ENCODE measurements around the gene RAX2.

Gene RAX2

GRCh38 chr19:3800996-3801395, 29.0 kb upstream of the RAX2 start:
- no peak for DNase-seq

- DNase-seq = no peak
Measured at GRCh38 chr19:3798137-3798536, 26.1 kb upstream of the RAX2 start.

- DNase-seq = no peak
Measured at GRCh38 chr19:3796358-3796757, 24.3 kb upstream of the RAX2 start.

DNA sequence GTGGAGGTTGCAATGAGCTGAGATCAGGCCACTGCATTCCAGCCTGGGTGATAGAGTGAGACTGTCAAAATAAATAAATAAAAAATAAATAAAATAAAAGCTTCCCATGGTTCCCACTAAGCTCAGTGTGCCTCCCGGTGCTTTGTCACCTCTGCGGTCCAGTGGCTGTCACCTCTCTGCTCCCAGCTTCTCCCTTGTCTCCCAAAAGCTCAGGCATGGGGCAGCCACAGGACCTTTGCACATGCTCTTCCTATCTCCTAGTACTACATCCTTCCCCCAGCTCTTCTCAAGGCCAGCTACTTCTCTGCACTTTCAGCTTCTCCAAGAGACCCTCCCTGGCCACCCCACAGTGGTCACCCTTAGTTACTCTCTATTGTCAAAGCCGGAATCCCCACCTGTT, 21.8 kb upstream of the RAX2 start:
- DNase-seq = no peak

DNA sequence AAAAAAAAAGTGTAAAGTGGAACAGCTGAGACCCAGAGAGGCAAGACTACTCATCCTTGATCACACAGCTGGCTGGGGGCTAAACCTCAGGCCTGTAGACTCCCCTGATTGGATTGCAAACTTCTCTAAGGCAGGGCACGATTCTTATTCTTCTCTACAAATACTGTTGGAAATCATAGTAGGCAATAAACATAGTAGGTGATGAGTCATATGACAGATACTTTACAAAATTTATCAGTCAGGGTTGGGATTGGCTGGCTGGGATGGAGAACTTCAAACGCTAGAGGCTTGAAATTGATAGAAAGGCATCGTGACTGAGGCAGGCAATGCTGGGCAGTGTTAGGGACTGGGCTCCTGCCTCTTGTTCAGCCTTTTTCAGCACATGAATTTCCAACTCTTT, 20.1 kb upstream of the RAX2 start:
- DNase-seq = no peak

DNA sequence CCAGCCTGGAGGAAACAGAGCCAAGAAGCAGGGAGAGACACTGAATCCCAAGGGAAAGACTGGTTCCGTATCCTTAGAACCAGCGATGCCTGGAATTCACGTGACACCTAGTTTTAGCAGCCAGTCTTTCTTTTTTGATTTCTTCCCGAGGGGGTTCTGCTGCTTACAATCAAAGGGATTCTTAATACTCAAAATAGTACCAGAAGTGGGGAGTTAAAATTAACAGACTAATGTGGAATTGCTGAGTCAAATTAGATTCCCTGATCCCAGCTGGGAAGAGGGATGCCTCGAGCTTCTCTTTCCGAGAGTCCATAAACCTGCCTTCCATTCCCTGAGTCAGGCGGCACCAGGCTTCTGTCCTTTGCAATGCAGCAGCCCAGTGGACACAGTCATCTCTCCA, 18.9 kb upstream of the RAX2 start:
- no peak for DNase-seq

- DNase-seq = no peak
Measured at GRCh38 chr19:3790209-3790734, 18.2 kb upstream of the RAX2 start.

DNA sequence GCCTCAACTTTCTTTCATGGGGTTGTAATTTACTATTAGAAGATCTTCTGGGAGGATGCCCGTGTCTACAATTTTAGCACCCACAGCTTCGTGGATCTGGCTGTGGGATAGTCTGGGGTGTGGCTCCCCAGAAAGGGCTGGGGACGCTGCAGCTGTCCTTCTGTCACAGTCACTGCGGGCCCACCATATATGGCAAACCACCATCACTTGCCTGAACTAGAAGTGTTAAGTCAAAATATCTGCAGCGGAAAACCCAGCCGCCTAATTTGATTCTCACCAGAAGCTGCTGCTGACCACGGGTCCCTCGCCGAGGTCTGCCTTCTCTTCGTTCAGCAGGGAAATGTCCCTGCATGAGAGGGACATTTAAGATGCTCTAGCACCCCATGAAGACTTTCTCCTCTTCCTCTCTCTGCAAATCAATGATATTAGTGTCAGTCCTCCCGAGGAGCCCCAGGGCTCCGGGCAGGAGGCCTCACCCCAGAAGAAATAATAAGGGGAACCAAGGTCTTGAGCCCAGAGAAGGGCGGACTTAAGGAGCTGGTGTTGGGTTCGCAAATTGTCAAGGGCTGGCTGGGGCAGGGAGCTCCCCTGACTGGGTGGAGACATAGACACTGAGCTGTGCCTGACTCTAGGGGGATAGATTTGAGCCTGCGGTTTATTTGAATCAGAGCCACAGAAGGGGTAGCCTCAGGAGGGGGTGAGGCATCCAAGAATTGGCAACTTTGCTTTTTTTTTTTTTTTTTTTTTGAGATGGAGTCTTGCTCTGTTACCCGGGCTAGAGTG, 17.2 kb upstream of the RAX2 start:
- DNase-seq = no peak

DNA sequence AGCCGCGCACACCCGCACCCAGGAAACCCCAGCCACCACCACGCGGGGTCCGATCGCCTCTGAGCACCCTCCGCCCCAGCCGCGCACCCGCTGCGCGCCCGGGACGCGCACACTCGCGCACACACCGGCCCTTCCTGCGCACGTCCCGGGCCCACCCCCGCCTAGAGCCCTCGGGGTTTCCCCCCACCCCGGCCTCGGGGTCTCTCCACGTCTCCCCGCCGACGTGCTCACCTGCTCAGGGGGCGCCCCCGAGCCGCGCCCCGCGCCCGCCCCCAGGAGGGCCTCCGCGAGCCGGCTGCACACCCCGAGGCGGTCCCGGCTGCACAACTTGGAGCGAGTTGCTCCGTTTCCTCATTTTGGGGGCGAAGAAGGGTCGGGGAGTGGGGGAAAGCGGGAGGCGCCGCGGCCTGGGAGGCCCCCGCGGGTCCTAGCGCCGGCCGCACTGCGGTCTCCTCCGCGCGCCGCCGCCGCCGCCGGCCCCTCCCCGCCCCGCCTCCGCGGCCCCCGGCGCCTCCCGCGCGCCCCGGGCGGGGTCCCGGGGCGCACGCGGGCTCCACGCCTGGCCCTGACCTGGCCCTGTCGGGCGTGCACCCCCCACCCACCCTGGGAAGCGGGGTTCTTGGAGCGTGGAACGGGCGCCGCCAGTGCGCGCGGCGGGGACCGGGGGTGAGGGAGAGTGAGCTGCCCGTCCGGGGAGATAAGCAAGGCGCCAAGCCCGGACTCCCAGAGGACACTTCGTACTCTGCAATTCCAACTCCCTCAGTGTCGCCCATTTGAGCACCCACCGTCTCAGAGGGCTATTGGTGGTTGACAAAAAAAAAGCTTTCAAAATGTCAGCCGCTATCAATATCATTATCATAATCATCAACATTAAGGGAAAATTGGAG, 14.2 kb upstream of the RAX2 start, which contains the start of gene MATK:
Gene MATK (minus strand): TSS at position 444 of the 887 bp plus-strand sequence. CDS start 1,246 bp downstream, outside the sequence.
- no peak for DNase-seq

GRCh38 chr19:3785451-3785937, 13.5 kb upstream of the RAX2 start:
- no peak for DNase-seq

GRCh38 chr19:3784607-3785450, 12.8 kb upstream of the RAX2 start:
- DNase-seq = no peak

DNA sequence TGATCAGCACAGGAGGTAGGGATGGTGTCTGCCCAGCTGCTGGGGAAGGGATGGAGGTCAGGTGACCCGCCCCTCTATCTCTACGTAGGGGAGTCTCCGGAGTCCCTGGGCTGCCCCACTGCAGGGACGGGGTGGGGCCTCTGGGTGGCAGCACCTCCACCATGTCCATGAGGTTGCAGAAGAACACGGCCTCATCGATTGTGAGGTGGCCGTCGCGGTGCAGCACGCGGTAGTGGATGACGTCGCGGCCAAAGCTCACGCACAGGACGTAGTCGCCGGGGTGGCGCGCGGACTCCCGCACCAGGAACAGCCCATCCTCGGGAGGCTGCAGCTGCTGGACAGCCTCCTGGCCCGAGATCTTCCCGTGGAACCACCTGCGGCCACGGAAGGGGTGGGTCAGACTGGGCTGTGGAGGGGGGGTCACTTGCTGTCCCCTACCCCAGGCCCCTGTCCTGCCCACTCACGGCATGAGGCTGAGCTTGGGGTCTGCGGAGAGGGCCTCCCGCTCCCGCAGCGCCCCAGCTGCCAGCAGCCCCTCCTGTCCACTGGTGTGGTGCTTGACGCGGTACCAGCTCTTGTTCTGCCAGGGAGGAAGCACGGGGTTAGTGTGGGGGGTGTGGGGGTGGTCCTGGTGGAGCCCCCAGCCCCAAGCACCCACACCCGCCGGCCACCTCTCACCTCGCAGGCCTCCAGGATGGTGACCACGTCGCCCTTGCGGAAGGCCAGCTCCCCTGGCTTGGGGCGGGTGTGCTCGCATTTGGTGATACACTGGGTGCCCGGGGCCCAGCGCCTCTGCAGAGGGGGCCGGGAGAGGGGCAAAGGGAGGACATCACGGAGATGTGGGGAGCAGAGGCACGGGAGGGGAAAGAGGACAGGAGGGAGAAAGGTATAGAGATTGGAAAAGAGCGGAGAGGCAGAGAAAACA, 11.9 kb upstream of the RAX2 start:
- no peak for DNase-seq

DNA sequence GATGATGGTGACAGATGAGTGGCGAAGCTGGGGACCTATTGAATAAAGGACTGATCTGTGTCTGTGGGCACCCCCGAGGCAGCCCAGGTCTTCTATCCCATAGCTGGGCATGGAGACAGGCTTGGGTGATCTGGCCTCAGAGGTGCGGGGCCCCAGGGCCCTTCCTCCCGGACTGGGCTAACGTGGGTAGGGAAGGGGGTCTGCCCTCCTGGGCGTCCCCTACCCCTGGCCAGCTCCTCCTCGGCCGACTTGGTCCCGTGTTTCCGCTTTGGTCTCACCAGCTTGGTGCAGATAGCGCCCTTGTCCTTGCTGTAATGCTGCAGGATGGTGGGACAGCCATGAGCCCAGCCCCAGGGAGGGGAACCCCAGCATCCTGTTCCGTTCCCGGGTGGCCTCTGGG, 10.9 kb upstream of the RAX2 start:
- DNase-seq = no peak

- DNase-seq = no peak
Measured at GRCh38 chr19:3782330-3782729, 10.3 kb upstream of the RAX2 start.

DNA sequence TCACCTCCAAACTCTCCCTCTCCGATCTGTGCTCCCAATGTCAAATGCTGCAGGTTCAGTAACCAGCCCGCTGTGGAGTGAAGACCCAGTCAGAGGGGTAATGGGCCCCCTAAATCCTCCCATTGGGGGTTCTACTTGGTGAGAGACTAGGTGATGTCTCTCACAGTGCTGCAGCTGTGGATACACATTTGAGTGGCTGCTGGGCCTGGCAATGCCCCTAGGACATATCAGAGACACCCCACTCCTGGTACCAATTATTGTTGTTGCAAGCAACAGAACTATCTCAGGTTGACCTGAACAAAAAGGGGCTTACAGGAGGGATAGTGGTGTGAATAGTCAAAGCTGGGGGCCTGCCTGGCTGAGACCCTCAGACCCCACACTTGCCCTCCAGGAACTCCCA, 9.6 kb upstream of the RAX2 start:
- no peak for DNase-seq

DNA sequence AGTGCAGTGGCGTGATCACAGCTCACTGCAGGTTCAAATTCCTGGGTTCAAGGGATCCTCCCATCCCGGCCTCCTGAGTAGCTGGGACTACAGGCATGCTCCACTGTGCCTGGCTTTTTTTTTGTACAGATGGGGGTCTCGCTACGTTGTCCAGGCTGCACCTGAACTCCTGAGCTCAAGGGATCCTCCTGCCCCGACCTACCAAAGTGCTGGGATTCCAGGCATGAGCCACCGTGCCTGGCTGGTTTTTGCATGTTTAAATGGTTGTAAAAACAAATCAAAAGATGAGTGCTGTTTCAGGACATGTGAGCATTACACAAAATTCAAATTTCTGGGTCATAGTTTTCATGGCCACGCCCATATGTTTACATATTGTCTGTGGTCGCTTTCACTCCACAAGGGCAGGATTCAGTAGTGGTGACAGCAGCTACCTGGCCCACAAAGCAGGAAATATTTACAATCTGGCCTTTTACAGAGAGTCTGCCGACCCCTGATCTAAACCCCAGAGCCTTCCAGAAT, 8.8 kb upstream of the RAX2 start:
- DNase-seq = no peak

DNA sequence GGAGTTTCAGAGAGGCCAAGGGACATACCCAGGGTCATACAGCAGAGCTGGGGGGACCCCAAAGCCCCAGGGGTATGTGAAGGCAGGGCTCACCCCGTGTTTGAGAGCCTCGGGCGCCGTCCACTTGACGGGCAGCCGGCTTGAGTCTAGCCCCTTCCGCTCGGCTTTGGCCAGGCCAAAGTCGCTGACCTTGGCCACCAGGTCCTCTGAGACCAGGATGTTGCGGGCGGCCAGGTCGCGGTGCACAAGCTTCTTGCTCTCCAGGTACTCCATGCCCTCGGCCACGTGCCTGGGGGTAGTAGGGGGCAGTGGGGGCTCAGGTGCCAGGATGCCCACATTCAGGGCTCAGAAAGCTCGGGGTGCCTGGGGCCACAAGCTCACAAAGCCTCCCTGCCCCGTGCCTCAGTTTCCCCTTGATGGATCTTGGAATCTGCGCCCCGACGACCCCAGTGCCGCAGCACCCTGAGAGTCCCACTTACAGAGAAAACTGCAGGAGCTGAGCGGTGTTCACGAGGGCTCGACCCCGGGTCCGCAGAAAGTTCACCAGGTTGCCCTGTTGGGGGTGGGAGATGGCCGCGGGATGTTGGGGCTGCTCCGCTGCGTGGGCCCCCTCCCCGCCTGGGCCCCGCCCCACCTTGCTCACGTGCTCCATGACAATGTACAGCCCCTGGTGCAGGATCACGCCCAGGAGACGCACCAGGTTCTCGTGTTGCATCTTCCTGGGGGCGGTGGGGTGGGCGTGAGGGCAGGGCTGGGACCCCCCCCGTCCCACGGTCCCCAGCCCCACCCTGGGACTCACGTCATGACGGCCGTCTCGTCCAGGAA, 7.1 kb upstream of the RAX2 start:
- no peak for DNase-seq

DNA sequence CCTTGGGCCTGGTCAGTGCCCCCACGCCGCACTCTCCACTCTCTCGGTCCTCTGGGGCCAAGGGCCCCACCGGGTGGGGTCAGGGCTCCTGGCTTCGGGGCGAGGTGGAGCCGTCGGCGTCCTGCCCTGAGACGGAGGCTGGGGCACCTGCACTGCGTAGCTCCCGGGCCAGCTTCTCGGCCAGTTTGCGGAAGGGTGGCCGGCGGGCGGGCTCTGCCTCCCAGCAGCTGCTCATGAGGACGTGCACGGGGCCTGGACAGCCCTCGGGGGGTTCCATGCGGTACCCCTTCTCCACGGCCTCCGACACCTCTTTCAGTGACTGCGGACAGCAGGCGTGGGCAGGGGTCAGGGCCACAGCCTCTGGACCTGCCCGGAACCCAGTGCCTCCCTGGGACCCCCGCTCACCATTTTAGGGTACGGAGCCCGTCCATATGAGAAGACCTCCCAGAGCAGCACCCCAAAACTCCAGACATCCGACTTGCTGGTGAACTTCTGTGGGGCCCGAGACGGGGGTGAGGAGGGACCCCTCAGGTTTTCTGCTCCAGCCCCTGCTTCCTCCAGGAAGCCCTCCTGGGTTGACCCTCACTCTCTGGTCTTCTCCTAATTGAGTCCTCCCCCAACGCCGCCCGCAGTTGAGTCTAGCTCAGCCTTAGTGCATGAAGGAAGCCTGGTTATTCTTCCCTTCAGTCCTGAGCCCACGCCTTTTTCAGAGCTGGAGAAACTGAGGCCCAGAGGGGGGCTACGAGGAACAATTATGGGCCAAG, 6.3 kb upstream of the RAX2 start:
- no peak for DNase-seq

DNA sequence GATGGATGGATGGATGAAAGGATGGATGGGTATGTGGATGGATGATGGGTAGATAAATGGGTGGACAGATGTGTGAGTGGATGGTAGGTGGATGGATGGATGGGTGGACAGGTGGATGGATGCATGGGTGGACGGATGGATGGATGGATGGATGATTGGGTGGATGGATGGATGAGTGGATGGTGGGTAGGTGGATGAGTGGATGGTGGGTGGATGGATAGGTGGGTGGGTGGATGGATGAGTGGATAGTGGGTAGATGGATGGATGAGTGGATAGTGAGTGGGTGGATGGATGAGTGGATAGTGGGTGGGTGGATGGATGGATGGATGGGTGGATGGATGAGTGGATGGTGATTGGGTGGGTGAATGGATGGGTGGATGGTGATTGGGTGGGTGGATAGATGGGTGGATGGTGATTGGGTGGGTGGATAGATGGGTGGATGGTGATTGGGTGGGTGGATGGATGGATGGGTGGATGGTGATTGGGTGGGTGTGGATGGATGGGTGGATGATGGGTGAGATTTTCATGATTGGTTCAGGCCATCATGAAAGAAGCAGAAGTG, 4.5 kb upstream of the RAX2 start:
- DNase-seq = no peak
